ENCODE results near the gene GRIP2.

Gene GRIP2

GRCh38 chr3:14439501-14440167 lies 100.5 kb downstream of the GRIP2 start (continued):
- TF ChIP-seq ZNF211 (tag by site-specific recombination; IDR thresholded peaks at IDR 0.05; ENCODE audit: low read depth) (no peak), ZNF518A (tag by site-specific recombination; conservative IDR thresholded peaks at IDR 0.05; ENCODE audit: low read depth) (0 out of 2 replicates have a peak, but pooled peaks have one; percentile 32), ZNF791 (tag by site-specific recombination; IDR thresholded peaks at IDR 0.05) (no peak), ZNF645 (tag by site-specific recombination; IDR thresholded peaks at IDR 0.05) (peak; percentile 90), ZNF514 (tag by site-specific recombination; IDR thresholded peaks at IDR 0.05) (no peak), ZNF341 (tag by site-specific recombination; IDR thresholded peaks at IDR 0.05; ENCODE audit: low read depth) (no peak; the same call in 1 of the 2 replicates), ZNF354C (tag by site-specific recombination; IDR thresholded peaks at IDR 0.05; ENCODE audit: borderline replicate concordance, low read depth) (no peak), ZNF792 (tag by site-specific recombination; IDR thresholded peaks at IDR 0.05) (no peak), REPIN1 (tag by site-specific recombination; IDR thresholded peaks at IDR 0.05; ENCODE audit: low read depth) (no peak), ZNF580 (tag by site-specific recombination; IDR thresholded peaks at IDR 0.05) (peak; percentile 67), ZBTB48 (tag by site-specific recombination; IDR thresholded peaks at IDR 0.05) (peak; percentile 99), ZNF654 (tag by site-specific recombination; IDR thresholded peaks at IDR 0.05; ENCODE audit: low read depth) (no peak), ZNF366 (tag by site-specific recombination; conservative IDR thresholded peaks at IDR 0.05) (peak; percentile 85), GLIS1 (tag by site-specific recombination; IDR thresholded peaks at IDR 0.05) (peak; percentile 88), MZF1 (tag by site-specific recombination; IDR thresholded peaks at IDR 0.05; ENCODE audit: borderline replicate concordance) (peak; percentile 86), ZNF629 (tag by site-specific recombination; IDR thresholded peaks at IDR 0.05) (peak; percentile 88), ZIC2 (tag by site-specific recombination; IDR thresholded peaks at IDR 0.05) (peak; percentile 100), ZNF2 (tag by site-specific recombination; IDR thresholded peaks at IDR 0.05) (peak; percentile 95), ZNF658 (tag by site-specific recombination; IDR thresholded peaks at IDR 0.05) (no peak), ZNF830 (tag by site-specific recombination; IDR thresholded peaks at IDR 0.05; ENCODE audit: low read depth) (no peak), ZNF501 (tag by site-specific recombination; IDR thresholded peaks at IDR 0.05) (peak; percentile 73; the same call in 1 of the 2 replicates), ZNF266 (tag by site-specific recombination; IDR thresholded peaks at IDR 0.05; ENCODE audit: low read depth) (no peak), ZNF777 (tag by site-specific recombination; IDR thresholded peaks at IDR 0.05; ENCODE audit: borderline replicate concordance) (no peak), KLF9 (tag by site-specific recombination; IDR thresholded peaks at IDR 0.05; ENCODE audit: low read depth) (0 out of 2 replicates have a peak, but pooled peaks have one; percentile 21), ZNF350 (tag by site-specific recombination; IDR thresholded peaks at IDR 0.05) (no peak), BCL6B (tag by site-specific recombination; IDR thresholded peaks at IDR 0.05) (no peak), ZNF10 (tag by site-specific recombination; IDR thresholded peaks at IDR 0.05) (no peak), ZFP3 (tag by site-specific recombination; IDR thresholded peaks at IDR 0.05; ENCODE audit: low read depth) (no peak), ZNF148 (tag by site-specific recombination; IDR thresholded peaks at IDR 0.05; ENCODE audit: borderline replicate concordance) (no peak), ZNF292 (tag by site-specific recombination; IDR thresholded peaks at IDR 0.05; ENCODE audit: borderline replicate concordance, low read depth) (no peak), ZNF423 (tag by site-specific recombination; IDR thresholded peaks at IDR 0.05) (peak; percentile 100)
